Astrocyte (in vitro differentiated cells and primary cell): ENCODE data around the gene TNIP1. TPM values are rescaled to one million over a fixed set of nuclear protein-coding genes. Genes with fewer than 3 reads are reported as not detected.

ENCODE experiments used
- DNase-seq: peaks from one replicate; pipeline ENCODE4 v3.0.0-alpha.2; 2010; ENCODE audit warnings: low read depth
- FAIRE-seq: peaks from 2 replicates; lab custom pipeline; 2011; peaks lifted over from hg19 to GRCh38; lab: Jason Lieb, UNC
- H2AFZ ChIP-seq: 2 replicates; pipeline ENCODE4 v1.6.0; 2012; ENCODE audit warnings: low read depth, low read length, inconsistent platforms
- H3K27ac ChIP-seq: 2 replicates; pipeline ENCODE4 v1.5.1; 2011; ENCODE audit warnings: low read depth, low read length, inconsistent platforms
- H3K27me3 ChIP-seq: 2 replicates; pipeline ENCODE4 v1.6.0; 2011; ENCODE audit warnings: low read length, inconsistent platforms; ENCODE audit not compliant: insufficient read depth
- H3K36me3 ChIP-seq: 2 replicates; pipeline ENCODE4 v1.5.1; 2011; ENCODE audit warnings: low read length, inconsistent platforms; ENCODE audit not compliant: insufficient read depth
- H3K4me1 ChIP-seq: 2 replicates; pipeline ENCODE4 v1.5.1; 2011; ENCODE audit warnings: low read length, inconsistent platforms; ENCODE audit not compliant: insufficient read depth
- H3K4me2 ChIP-seq: 2 replicates; pipeline ENCODE4 v1.6.0; 2012; ENCODE audit warnings: low read length, inconsistent platforms
- H3K4me3 ChIP-seq: 2 replicates; pipeline ENCODE4 v1.5.1; 2011; ENCODE audit warnings: low read depth, mild to moderate bottlenecking, low read length, inconsistent platforms; ENCODE audit not compliant: insufficient read depth
- H3K79me2 ChIP-seq: 2 replicates; pipeline ENCODE4 v1.6.0; 2012; ENCODE audit warnings: mild to moderate bottlenecking, low read length, inconsistent platforms; ENCODE audit not compliant: insufficient read depth
- H3K9ac ChIP-seq: 2 replicates; pipeline ENCODE4 v1.6.0; 2012; ENCODE audit warnings: mild to moderate bottlenecking, low read length, inconsistent platforms
- H3K9me3 ChIP-seq: 2 replicates; pipeline ENCODE4 v1.5.1; 2012; ENCODE audit warnings: low read depth, mild to moderate bottlenecking, low read length, inconsistent platforms; ENCODE audit not compliant: insufficient read depth
- H4K20me1 ChIP-seq: 2 replicates; pipeline ENCODE4 v1.6.0; 2012; ENCODE audit warnings: low read length, inconsistent platforms; ENCODE audit not compliant: insufficient read depth
- H3K27ac Mint-ChIP-seq: one replicate; pipeline ENCODE4 v1.8.0; 2021; ENCODE audit warnings: mild to moderate bottlenecking, mixed read lengths; ENCODE audit not compliant: unreplicated experiment
- H3K27me3 Mint-ChIP-seq: one replicate; pipeline ENCODE4 v1.8.0; 2021; ENCODE audit warnings: low read depth, mixed read lengths; ENCODE audit not compliant: unreplicated experiment
- H3K36me3 Mint-ChIP-seq: one replicate; pipeline ENCODE4 v1.8.0; 2021; ENCODE audit warnings: low read depth, mixed read lengths; ENCODE audit not compliant: unreplicated experiment
- H3K4me1 Mint-ChIP-seq: one replicate; pipeline ENCODE4 v1.8.0; 2021; ENCODE audit warnings: low read depth, mixed read lengths; ENCODE audit not compliant: unreplicated experiment
- H3K4me3 Mint-ChIP-seq: one replicate; pipeline ENCODE4 v1.8.0; 2021; ENCODE audit warnings: mild to moderate bottlenecking, moderate library complexity, mixed read lengths; ENCODE audit not compliant: unreplicated experiment
- H3K9me3 Mint-ChIP-seq: one replicate; pipeline ENCODE4 v1.8.0; 2021; ENCODE audit warnings: mild to moderate bottlenecking, mixed read lengths; ENCODE audit not compliant: unreplicated experiment
- EZH2 ChIP-seq: IDR thresholded peaks from 2 replicates; pipeline ENCODE4 v1.6.1; 2012; ENCODE audit warnings: mild to moderate bottlenecking, low read length, inconsistent platforms; ENCODE audit not compliant: insufficient read depth
- total RNA-seq: library from RNA; stranded (reverse); gene quantifications from 2 replicates; pipeline ENCODE4 v1.2.1, GENCODE V29; 2021
- TF ChIP-seq, protein P1 (sequence below): IDR thresholded peaks from 2 replicates; pipeline ENCODE4 v1.5.1; 2011; ENCODE audit warnings: low read depth, mild to moderate bottlenecking, inconsistent platforms, low read length, moderate library complexity; ENCODE audit not compliant: insufficient read depth

The TNIP1 gene
- total RNA-seq, 1 donor from 2014 or later = 119 TPM

DNA sequence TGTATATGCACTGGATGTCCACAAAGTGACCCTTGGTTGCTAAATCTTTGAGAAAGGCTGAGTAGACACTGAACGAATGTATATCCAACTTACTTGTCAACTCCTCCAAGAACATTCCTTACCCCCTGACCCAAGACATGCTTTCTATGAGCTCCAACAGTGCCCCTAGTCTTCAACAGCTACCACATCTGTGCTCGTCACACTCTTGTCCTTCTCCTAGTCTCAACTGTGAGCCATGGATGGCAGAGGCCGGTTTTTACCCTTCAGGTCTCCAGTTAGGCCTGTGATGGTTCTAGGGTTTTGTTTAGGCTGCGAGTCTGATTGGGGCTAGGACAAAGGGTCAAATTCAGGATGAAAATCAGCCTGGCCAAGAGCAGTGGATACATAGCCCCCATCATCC, 79.4 kb downstream of the TNIP1 start:
- Histone ChIP-seq H3K27me3 (no peaks in the 10 kb centered on the region), H2AFZ (no peak overlapping the region), H3K27ac (no peak overlapping the region), H3K9ac (no peak overlapping the region), H3K4me3 (no peak overlapping the region), H3K9me3 (no peaks in the 10 kb centered on the region), H3K4me2 (no peak overlapping the region), H3K79me2 (no peaks in the 10 kb centered on the region), H3K4me1 (no peaks in the 10 kb centered on the region), H3K36me3 (no peaks in the 10 kb centered on the region), H4K20me1 (no peaks in the 10 kb centered on the region)
- Mint-ChIP-seq H3K27me3 (peaks cover 13% of the 10 kb centered on the region), H3K4me3 (no peak overlapping the region), H3K9me3 (peaks cover 4% of the 10 kb centered on the region), H3K4me1 (no peaks in the 10 kb centered on the region), H3K27ac (no peak overlapping the region), H3K36me3 (no peaks in the 10 kb centered on the region)
- TF ChIP-seq, protein P1, sequence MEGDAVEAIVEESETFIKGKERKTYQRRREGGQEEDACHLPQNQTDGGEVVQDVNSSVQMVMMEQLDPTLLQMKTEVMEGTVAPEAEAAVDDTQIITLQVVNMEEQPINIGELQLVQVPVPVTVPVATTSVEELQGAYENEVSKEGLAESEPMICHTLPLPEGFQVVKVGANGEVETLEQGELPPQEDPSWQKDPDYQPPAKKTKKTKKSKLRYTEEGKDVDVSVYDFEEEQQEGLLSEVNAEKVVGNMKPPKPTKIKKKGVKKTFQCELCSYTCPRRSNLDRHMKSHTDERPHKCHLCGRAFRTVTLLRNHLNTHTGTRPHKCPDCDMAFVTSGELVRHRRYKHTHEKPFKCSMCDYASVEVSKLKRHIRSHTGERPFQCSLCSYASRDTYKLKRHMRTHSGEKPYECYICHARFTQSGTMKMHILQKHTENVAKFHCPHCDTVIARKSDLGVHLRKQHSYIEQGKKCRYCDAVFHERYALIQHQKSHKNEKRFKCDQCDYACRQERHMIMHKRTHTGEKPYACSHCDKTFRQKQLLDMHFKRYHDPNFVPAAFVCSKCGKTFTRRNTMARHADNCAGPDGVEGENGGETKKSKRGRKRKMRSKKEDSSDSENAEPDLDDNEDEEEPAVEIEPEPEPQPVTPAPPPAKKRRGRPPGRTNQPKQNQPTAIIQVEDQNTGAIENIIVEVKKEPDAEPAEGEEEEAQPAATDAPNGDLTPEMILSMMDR = no peak
- TF ChIP-seq EZH2 = no peak
- DNase-seq (no peak), FAIRE-seq (no peak)

DNA sequence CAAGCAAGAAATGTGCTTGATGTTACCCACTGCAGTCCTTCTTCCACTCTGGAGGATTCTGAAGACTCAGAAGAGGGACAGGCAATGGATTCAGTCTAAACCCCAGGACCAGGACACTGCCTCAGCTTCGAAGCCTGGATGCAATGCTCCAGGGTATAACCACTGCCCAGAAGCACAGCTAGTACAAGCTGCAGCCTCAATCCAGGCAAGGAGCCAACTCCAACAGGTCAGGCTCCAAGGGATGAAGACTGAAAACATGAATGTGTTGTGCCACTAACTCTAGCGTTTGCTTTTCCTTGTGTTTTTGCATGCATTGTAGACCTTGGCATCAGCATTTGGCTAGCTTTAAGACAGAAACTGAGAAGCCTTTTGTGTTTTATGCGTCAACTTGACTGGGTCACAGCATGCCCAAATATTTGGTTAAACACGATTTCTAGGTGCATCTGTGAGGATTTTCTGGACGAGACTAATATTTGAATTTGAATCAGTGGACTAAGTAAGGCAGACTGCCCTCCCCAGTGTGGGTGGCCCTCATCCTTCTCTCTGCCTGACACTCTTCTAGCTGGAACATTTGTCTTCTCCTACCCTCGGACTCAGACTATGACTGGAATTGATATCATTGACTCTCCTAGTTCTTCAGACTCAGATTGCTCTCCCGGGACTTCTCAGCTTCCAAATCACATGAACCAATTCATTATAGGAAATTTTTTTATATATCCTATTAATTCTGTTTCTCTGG, 81.0 kb downstream of the TNIP1 start:
- Mint-ChIP-seq H3K36me3 (no peaks in the 10 kb centered on the region), H3K4me3 (no peak overlapping the region), H3K4me1 (no peaks in the 10 kb centered on the region), H3K9me3 (peaks cover 4% of the 10 kb centered on the region), H3K27me3 (peaks cover 11% of the 10 kb centered on the region), H3K27ac (no peak overlapping the region)
- H3K9me3 ChIP-seq = no peaks in the 10 kb centered on the region
- H3K4me2 ChIP-seq = no peak overlapping the region
- H2AFZ ChIP-seq = no peak overlapping the region
- TF ChIP-seq, protein P1 = no peak
- no peak for TF ChIP-seq EZH2
- H3K27me3 ChIP-seq = no peaks in the 10 kb centered on the region
- no peaks in the 10 kb centered on the region for H3K36me3 ChIP-seq
- H3K4me3 ChIP-seq = no peak overlapping the region
- no peak overlapping the region for H3K9ac ChIP-seq
- DNase-seq (no peak), FAIRE-seq (no peak)
- H3K27ac ChIP-seq = no peak overlapping the region
- H3K79me2 ChIP-seq = no peaks in the 10 kb centered on the region
- H4K20me1 ChIP-seq = no peaks in the 10 kb centered on the region
- no peaks in the 10 kb centered on the region for H3K4me1 ChIP-seq

DNA sequence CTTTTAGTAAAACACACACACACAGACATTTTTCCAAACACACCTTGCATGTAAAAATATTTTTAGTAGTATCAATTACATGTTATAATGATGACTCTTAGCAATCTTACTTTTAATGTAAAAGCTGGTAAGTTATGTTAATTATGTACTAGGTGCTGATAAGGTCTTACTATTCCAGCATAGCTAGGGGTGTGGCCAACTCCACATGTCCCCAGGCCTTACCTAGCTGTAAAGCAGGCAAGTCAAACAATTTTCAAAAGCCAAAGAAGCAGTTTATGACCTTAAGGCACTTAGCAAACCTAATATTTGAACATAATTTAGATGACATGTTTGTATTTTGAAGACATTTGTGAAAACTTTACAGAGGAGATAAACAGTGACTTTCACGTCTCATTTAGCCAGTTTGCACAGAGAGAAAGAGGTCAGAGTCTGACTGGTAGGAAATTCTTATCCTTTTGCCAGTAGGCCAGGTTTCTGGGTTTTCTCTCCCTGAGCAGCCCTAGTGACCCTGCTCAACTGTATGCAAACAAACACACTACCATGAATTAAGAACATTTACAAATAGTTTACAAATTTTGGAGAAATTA, 86.9 kb downstream of the TNIP1 start:
- TF ChIP-seq EZH2 = no peak
- TF ChIP-seq, protein P1 = no peak
- no peak overlapping the region for H3K9ac ChIP-seq
- Mint-ChIP-seq H3K27ac (no peak overlapping the region), H3K36me3 (peaks cover 2% of the 10 kb centered on the region), H3K27me3 (no peaks in the 10 kb centered on the region), H3K4me3 (no peak overlapping the region), H3K9me3 (peaks cover 26% of the 10 kb centered on the region), H3K4me1 (no peaks in the 10 kb centered on the region)
- DNase-seq = no peak
- no peak overlapping the region for H3K4me3 ChIP-seq
- no peak overlapping the region for H3K4me2 ChIP-seq
- no peak overlapping the region for H2AFZ ChIP-seq
- H3K4me1 ChIP-seq = no peaks in the 10 kb centered on the region
- FAIRE-seq = no peak
- no peak overlapping the region for H3K27ac ChIP-seq
- H4K20me1 ChIP-seq = no peaks in the 10 kb centered on the region
- H3K36me3 ChIP-seq = no peaks in the 10 kb centered on the region
- H3K79me2 ChIP-seq = no peaks in the 10 kb centered on the region
- no peaks in the 10 kb centered on the region for H3K27me3 ChIP-seq
- no peaks in the 10 kb centered on the region for H3K9me3 ChIP-seq
